ENCODE results near the gene PAK6. TPM values are rescaled to one million over a fixed set of nuclear protein-coding genes. Genes with fewer than 3 reads are reported as not detected.

Gene PAK6
- total and polyA plus RNA-seq, 9 of the 15 experiments (the other 6 are each of a cell fraction or from before 2014, with no cell fraction given): 0.03 to 0.74 (median 0.16) TPM; not detected in 2

DNA sequence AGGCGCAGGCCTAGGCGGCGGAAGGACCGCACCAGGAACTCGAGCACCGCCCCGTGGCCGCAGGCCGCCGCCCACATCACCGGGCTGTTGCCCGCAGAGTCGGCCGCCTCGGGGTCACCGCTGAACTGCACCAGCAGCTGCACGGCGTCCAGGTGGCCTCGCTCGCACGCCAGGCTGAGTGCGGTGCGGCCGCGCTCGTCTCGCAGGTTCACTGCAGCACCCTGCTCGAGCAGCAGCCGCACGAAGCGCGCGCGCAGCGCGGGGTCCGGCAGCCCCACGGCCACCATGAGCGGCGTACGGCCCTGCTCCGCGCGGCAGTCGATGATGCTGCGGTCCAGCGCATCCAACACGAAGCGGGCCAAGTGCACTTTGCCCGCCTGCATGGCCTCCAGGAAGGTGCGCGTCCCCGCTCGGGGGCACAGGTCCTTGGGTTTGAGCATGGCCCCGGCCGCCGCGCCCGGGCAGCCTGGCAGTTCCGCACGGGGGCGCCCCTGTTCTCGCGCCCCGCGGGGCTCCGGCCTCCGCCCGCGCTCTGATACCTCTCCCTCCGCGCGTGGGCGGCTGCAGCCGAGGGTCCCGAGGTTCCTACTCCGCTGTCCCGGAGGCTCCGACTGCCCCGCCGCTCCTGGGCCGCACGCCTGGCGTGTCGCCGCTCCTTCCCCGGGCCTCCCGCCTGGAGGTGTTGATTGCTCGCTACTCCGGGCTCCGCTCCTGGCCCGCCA lies 43.4 kb downstream of the PAK6 start (continued):
- TF ChIP-seq, protein P1, sequence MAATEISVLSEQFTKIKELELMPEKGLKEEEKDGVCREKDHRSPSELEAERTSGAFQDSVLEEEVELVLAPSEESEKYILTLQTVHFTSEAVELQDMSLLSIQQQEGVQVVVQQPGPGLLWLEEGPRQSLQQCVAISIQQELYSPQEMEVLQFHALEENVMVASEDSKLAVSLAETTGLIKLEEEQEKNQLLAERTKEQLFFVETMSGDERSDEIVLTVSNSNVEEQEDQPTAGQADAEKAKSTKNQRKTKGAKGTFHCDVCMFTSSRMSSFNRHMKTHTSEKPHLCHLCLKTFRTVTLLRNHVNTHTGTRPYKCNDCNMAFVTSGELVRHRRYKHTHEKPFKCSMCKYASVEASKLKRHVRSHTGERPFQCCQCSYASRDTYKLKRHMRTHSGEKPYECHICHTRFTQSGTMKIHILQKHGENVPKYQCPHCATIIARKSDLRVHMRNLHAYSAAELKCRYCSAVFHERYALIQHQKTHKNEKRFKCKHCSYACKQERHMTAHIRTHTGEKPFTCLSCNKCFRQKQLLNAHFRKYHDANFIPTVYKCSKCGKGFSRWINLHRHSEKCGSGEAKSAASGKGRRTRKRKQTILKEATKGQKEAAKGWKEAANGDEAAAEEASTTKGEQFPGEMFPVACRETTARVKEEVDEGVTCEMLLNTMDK (IDR thresholded peaks at IDR 0.05; ENCODE audit: borderline replicate concordance, insufficient read depth, low read depth, low read length, poor library complexity, severe bottlenecking): peak; percentile 94
- TF ChIP-seq MECOM (CRISPR knock-in tag; IDR thresholded peaks at IDR 0.05) (no peak), DDX20 (tag; IDR thresholded peaks at IDR 0.05; ENCODE audit: low read depth) (no peak), POLR2AphosphoS2 (IDR thresholded peaks at IDR 0.05; ENCODE audit: low read length) (no peak), HDAC1 (IDR thresholded peaks at IDR 0.05) (peak in 1 of 2 experiments; percentile 18; a peak in 1 of 4 replicates), MYBL2 (IDR thresholded peaks at IDR 0.05; ENCODE audit: low read depth) (no peak), MYBL2 (CRISPR knock-in tag; IDR thresholded peaks at IDR 0.05; ENCODE audit: borderline replicate concordance) (no peak), HEY1 (CRISPR knock-in tag; IDR thresholded peaks at IDR 0.05; ENCODE audit: borderline replicate concordance) (no peak), RBM34 (IDR thresholded peaks at IDR 0.05; ENCODE audit: borderline replicate concordance, insufficient read depth, low read length) (no peak), ZNF232 (CRISPR knock-in tag; IDR thresholded peaks at IDR 0.05) (0 out of 2 replicates have a peak, but pooled peaks have one; percentile 42), ZNF121 (CRISPR knock-in tag; conservative IDR thresholded peaks at IDR 0.05) (no peak), ILF3 (IDR thresholded peaks at IDR 0.05; ENCODE audit: borderline replicate concordance) (no peak), ZNF217 (CRISPR knock-in tag; IDR thresholded peaks at IDR 0.05) (no peak), CREBBP (IDR thresholded peaks at IDR 0.05; ENCODE audit: low read depth, low read length) (no peak), TAF7 (tag; IDR thresholded peaks at IDR 0.05) (no peak), RBFOX2 (IDR thresholded peaks at IDR 0.05; ENCODE audit: low read depth, low read length) (peak; percentile 67), RBM22 (IDR thresholded peaks at IDR 0.05; ENCODE audit: low read depth, low read length, poor library complexity, severe bottlenecking) (no peak), FOSL1 (tag; conservative IDR thresholded peaks at IDR 0.05) (0 out of 2 replicates have a peak, but pooled peaks have one; percentile 6), CXXC5 (CRISPR knock-in tag; IDR thresholded peaks at IDR 0.05) (peak; percentile 81), ZKSCAN8 (CRISPR knock-in tag; IDR thresholded peaks at IDR 0.05) (no peak), PURB (CRISPR knock-in tag; IDR thresholded peaks at IDR 0.05; ENCODE audit: low read depth) (no peak), WHSC1 (IDR thresholded peaks at IDR 0.05; ENCODE audit: low read length) (no peak), ZNF347 (CRISPR knock-in tag; IDR thresholded peaks at IDR 0.05; ENCODE audit: low read depth) (no peak), CTBP1 (IDR thresholded peaks at IDR 0.05; ENCODE audit: borderline replicate concordance) (peak; percentile 94), NFIX (CRISPR knock-in tag; IDR thresholded peaks at IDR 0.05; ENCODE audit: low read depth) (no peak), CEBPB (tag; IDR thresholded peaks at IDR 0.05) (no peak)
- TF ChIP-seq, protein P2, sequence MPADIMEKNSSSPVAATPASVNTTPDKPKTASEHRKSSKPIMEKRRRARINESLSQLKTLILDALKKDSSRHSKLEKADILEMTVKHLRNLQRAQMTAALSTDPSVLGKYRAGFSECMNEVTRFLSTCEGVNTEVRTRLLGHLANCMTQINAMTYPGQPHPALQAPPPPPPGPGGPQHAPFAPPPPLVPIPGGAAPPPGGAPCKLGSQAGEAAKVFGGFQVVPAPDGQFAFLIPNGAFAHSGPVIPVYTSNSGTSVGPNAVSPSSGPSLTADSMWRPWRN (IDR thresholded peaks at IDR 0.05; ENCODE audit: low read depth): no peak

Measured in K562 (cell line).